Upper lobe of right lung (tissue), 1 donor: ENCODE measurements around the gene TMEM178A. TPM values are rescaled to one million over a fixed set of nuclear protein-coding genes. Genes with fewer than 3 reads are reported as not detected.

ENCODE experiments used
- ATAC-seq: fragments of 200-7000 bp; cut with Tn5 transposase; one replicate; pipeline ENCODE4 v1.9.1; 2020; ENCODE audit warnings: mild to moderate bottlenecking, moderate library complexity
- DNase-seq: peaks from one replicate; pipeline ENCODE4 v3.0.0-alpha.2; 2020
- H3K27ac ChIP-seq: fragments of 200-600 bp; one replicate; pipeline ENCODE4 v1.8.0; 2022
- H3K27me3 ChIP-seq: fragments of 200-600 bp; one replicate; pipeline ENCODE4 v1.8.0; 2022; ENCODE audit warnings: mild to moderate bottlenecking
- H3K36me3 ChIP-seq: fragments of 200-600 bp; one replicate; pipeline ENCODE4 v1.8.0; 2022
- H3K4me1 ChIP-seq: fragments of 200-600 bp; one replicate; pipeline ENCODE4 v1.8.0; 2022
- H3K4me3 ChIP-seq: fragments of 200-600 bp; one replicate; pipeline ENCODE4 v1.8.0; 2022; ENCODE audit warnings: mild to moderate bottlenecking
- H3K9me3 ChIP-seq: fragments of 200-600 bp; one replicate; pipeline ENCODE4 v1.8.0; 2022
- CTCF ChIP-seq: fragments of 200-600 bp; IDR thresholded peaks from one replicate; pipeline ENCODE4 v1.8.0; 2022; ENCODE audit warnings: antibody characterized with exemption
- intact Hi-C: fragments of 100-400 bp; cut with DNase I; formaldehyde crosslinking; loops from one replicate; pipeline ENCODE4 v1.11.0; 2022
- total RNA-seq: library from RNA; stranded (reverse); fragmentation: NEBNext Ultra II Directional; extraction: Animal tissue kit (Norgen Biotek cat#: 25700); gene quantifications from one replicate; pipeline ENCODE4 v1.2.1, GENCODE V29; 2021
- donor health status: DM: no; HTN: yes; CAD: no; lungs with severe emphysema.

Gene TMEM178A
- total RNA-seq, 1 donor from 2014 or later = 9.5 TPM

DNA sequence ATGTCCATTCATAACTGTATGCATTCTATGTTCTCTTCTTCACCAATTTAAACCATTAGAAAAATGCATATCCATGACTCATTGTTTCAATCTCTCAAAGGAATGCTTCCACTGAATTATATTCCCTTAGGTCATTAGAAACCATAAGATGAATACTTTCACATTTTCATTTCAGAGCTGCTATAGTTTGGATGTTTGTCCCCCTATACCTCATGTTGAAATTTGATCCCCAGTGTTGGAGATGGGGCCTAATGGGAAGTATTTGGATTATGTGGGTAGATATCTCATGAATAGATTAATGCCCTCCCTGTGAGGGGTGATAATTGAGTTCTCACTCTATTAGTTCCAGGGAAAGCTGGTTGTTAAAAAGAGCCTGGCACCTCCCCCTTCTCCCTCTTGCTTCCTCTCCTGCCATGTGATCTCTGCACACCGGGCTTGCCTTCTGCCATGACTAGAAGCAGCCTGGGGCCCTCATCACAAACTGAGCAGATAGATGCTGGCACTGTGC is 77.6 kb downstream of the TMEM178A start:
- intact Hi-C loops = no loop called here
- Histone ChIP-seq H3K9me3 (no peaks in the 10 kb centered on the region), H3K4me1 (peaks cover 6% of the 10 kb centered on the region), H3K27ac (no peak overlapping the region), H3K27me3 (no peaks in the 10 kb centered on the region), H3K4me3 (no peak overlapping the region), H3K36me3 (peaks cover 51% of the 10 kb centered on the region)
- no peak for TF ChIP-seq CTCF
- ATAC-seq (no peak), DNase-seq (no peak)

DNA sequence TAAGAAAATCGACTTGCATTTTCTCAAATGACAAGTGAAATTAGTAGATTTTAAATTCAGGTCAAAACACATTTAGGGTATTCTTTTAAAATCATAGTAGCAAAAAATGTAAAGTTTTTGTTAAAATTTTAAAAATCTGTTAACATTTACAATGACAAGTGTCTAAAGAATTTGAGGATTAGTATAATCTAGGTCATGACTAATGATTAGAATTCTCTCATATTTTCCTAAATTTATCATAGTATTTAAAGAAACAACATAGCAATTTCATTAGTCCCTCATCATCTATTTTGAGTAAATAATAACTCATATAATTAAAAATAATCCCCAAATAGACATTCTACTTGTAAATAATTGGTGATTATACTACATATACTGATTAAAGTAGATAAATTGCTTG is 89.7 kb downstream of the TMEM178A start:
- no peaks in the 10 kb centered on the region for H3K27me3 ChIP-seq
- no peak for TF ChIP-seq CTCF
- DNase-seq = no peak
- H3K27ac ChIP-seq = no peak overlapping the region
- ATAC-seq = no peak
- no peaks in the 10 kb centered on the region for H3K9me3 ChIP-seq
- H3K36me3 ChIP-seq = peaks cover 84% of the 10 kb centered on the region
- intact Hi-C loops = no loop called here
- H3K4me3 ChIP-seq = no peak overlapping the region
- no peaks in the 10 kb centered on the region for H3K4me1 ChIP-seq

- intact Hi-C loops = no loop called here
- ATAC-seq (no peak), DNase-seq (no peak)
- Histone ChIP-seq H3K9me3 (no peaks in the 10 kb centered on the region), H3K27me3 (no peaks in the 10 kb centered on the region), H3K36me3 (peaks cover 79% of the 10 kb centered on the region), H3K4me1 (no peaks in the 10 kb centered on the region), H3K27ac (no peak overlapping the region), H3K4me3 (no peak overlapping the region)
- TF ChIP-seq CTCF = no peak
Measured at GRCh38 chr2:39757156-39757555, 91.4 kb downstream of the TMEM178A start.

- ATAC-seq (no peak), DNase-seq (no peak)
- Histone ChIP-seq H3K9me3 (no peaks in the 10 kb centered on the region), H3K27me3 (no peaks in the 10 kb centered on the region), H3K27ac (no peak overlapping the region), H3K36me3 (peaks cover 67% of the 10 kb centered on the region), H3K4me1 (no peaks in the 10 kb centered on the region), H3K4me3 (no peak overlapping the region)
- TF ChIP-seq CTCF = no peak
- intact Hi-C loops = no loop called here
Measured at GRCh38 chr2:39762448-39762847, 96.7 kb downstream of the TMEM178A start.

Other genes starting within 250 kb of the TMEM178A start
- gene MAP4K3, start 228.6 kb upstream of the TMEM178A start, total RNA-seq = 55.5 TPM
- 10.7 TPM for gene THUMPD2, start 113.3 kb downstream of the TMEM178A start, total RNA-seq